GM13976 (cell line): Measurements from ENCODE around the gene ARPP19.
A peak's percentile ranks its signal among the peaks of the same experiment; 100 is the strongest.

ENCODE experiments used
- DNase-seq: peaks from one replicate; pipeline ENCODE4 v3.0.0; 2012; ENCODE audit warnings: low spot score
- in situ Hi-C: fragments of 300-500 bp; cut with MboI; formaldehyde crosslinking; loops from one replicate; pipeline ENCODE4 v1.12.0; 2022; ENCODE audit warnings: low sequenced_read_pairs, mixed read lengths, inconsistent platforms; ENCODE audit not compliant: unreplicated experiment
- TF ChIP-seq, protein P1 (sequence below): IDR thresholded peaks from 2 replicates; pipeline ENCODE4 v1.5.1; 2012; ENCODE audit warnings: borderline replicate concordance, mild to moderate bottlenecking; ENCODE audit not compliant: insufficient read depth; ENCODE audit errors: extremely low read depth, missing control alignments, control extremely low read depth

The ARPP19 gene

DNA sequence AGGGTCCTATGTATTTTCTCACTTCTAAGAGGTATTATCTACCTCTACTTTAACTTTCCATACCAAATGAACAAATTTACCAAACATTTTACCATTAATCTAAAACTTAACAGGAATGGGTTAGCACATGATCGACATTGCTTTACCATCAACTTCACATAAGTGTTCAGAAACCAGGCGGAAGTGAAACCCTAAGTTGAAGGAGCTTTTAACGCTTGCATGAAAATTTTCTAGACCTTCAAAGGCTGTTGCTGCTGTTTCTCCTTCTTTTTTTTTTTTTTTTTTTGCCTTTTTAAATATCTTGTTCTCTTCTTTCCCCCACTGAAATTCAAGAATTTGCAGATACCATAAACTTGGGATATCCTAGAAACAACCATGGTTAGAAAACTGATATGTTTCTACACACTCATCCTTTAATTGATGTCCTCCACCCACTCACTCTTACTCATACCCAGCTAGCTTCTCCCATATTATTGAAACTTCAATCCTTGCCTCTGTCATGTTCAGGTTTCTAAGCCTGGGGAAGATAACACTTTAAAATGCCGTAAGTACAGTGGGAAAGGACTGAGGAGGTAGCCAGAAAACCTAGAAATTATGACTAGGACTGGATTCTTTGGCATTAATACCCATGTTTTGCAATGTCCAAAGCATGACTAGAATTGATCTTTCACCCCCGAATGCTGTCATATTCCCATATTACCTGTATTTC is 64.9 kb downstream of the ARPP19 start:
- peak; percentile 47 for DNase-seq
- in situ Hi-C loops = no loop called here
- TF ChIP-seq, protein P1, sequence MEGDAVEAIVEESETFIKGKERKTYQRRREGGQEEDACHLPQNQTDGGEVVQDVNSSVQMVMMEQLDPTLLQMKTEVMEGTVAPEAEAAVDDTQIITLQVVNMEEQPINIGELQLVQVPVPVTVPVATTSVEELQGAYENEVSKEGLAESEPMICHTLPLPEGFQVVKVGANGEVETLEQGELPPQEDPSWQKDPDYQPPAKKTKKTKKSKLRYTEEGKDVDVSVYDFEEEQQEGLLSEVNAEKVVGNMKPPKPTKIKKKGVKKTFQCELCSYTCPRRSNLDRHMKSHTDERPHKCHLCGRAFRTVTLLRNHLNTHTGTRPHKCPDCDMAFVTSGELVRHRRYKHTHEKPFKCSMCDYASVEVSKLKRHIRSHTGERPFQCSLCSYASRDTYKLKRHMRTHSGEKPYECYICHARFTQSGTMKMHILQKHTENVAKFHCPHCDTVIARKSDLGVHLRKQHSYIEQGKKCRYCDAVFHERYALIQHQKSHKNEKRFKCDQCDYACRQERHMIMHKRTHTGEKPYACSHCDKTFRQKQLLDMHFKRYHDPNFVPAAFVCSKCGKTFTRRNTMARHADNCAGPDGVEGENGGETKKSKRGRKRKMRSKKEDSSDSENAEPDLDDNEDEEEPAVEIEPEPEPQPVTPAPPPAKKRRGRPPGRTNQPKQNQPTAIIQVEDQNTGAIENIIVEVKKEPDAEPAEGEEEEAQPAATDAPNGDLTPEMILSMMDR = no peak

DNA sequence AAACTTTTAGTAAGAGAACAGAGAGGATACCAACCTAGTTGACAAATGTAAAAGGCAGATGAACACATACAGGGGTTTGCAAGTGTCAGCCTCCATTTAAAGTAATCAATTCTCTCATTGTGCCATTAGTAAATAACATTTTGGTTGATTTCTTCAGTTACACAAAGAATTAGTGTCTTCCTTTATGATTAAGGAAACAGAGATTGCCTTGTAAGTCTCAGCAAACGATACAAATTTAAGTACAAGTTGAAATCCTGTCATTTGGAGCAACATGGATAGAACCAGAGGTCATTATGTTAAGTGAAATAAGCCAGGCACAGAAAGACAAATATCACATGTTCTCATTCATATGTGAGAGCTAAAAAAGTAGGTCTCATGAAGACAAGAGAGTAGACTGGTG is 66.2 kb downstream of the ARPP19 start:
- in situ Hi-C loops = no loop called here
- DNase-seq = no peak
- TF ChIP-seq, protein P1 = no peak

DNA sequence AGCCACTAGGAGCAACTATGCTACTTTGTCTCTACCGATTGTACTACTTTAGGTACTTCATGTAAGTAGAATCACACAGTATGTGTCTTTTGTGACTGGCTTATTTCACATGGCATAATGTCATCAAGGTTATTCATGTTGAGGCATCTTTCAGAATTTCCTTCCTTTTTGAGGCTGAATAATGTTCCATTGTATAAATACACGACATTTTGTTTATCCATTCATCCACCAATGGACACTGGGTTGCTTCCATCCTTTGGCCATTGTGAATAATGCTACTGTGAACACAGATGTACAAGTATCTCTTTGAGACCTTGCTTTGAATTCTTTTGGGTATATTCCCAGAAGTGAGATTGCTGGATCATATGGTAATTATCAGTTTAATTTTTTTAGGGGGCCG is 69.3 kb downstream of the ARPP19 start:
- TF ChIP-seq, protein P1 = no peak
- no peak for DNase-seq
- in situ Hi-C loops = no loop called here

DNA sequence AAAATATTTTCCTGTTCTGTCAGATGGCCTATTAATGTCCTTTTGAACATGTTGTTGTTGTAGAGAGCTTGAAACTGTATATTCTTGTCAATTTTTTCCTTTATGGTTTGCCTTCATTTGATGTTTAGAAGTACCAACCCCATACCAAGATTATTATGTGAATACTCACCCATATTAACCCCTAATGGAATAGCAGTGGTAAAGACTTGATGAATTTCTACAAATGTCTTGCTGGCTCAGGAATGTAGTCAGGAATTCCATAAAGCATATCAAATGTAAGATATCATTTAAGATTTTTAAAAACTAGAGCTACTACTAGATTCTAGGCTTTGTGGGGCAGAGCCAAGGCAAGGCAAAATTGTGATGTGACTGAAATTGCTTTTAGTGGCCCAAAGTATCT is 70.1 kb downstream of the ARPP19 start:
- TF ChIP-seq, protein P1 = no peak
- no peak for DNase-seq
- in situ Hi-C loops = no loop called here
